ENCODE results near the gene MYLK. TPM values are rescaled to one million over a fixed set of nuclear protein-coding genes. Genes with fewer than 3 reads are reported as not detected.

MYLK gene
- total RNA-seq, 2 experiments from 2014 or later, result 0.11 TPM; not detected in 1

- no peak overlapping the region for H3K4me3 Mint-ChIP-seq
- no peaks in the 10 kb centered on the region for H3K36me3 Mint-ChIP-seq
- POLR2A ChIA-PET, result no interaction called here
- no peak overlapping the region for H3K27ac Mint-ChIP-seq
- H3K9me3 Mint-ChIP-seq, result no peaks in the 10 kb centered on the region
- DNase-seq (no peak), ATAC-seq (ENCODE audit: low read depth) (no peak)
- peaks cover 8% of the 10 kb centered on the region for H3K27me3 Mint-ChIP-seq
- no peaks in the 10 kb centered on the region for H3K4me1 Mint-ChIP-seq
These were observed 78.6 kb downstream of the MYLK start for GRCh38 chr3:123805504-123805903.

GRCh38 chr3:123805101-123805500 is 79.0 kb downstream of the MYLK start:
- Mint-ChIP-seq H3K27me3 (peaks cover 8% of the 10 kb centered on the region), H3K9me3 (no peaks in the 10 kb centered on the region), H3K27ac (no peak overlapping the region), H3K4me3 (no peak overlapping the region), H3K4me1 (no peaks in the 10 kb centered on the region), H3K36me3 (no peaks in the 10 kb centered on the region)
- DNase-seq (no peak), ATAC-seq (ENCODE audit: low read depth) (no peak)
- POLR2A ChIA-PET, result no interaction called here

- Mint-ChIP-seq H3K4me1 (no peaks in the 10 kb centered on the region), H3K4me3 (no peak overlapping the region), H3K36me3 (no peaks in the 10 kb centered on the region), H3K27me3 (peaks cover 8% of the 10 kb centered on the region), H3K27ac (no peak overlapping the region), H3K9me3 (no peaks in the 10 kb centered on the region)
- ATAC-seq (ENCODE audit: low read depth), result no peak
- no peak for DNase-seq
- POLR2A ChIA-PET, result no interaction called here
These were observed 79.5 kb downstream of the MYLK start for GRCh38 chr3:123804676-123805075.

GRCh38 chr3:123803521-123803920 is 80.6 kb downstream of the MYLK start:
- Mint-ChIP-seq H3K36me3 (no peaks in the 10 kb centered on the region), H3K27me3 (peaks cover 8% of the 10 kb centered on the region), H3K9me3 (no peaks in the 10 kb centered on the region), H3K4me3 (no peak overlapping the region), H3K27ac (no peak overlapping the region), H3K4me1 (no peaks in the 10 kb centered on the region)
- POLR2A ChIA-PET, result no interaction called here
- ATAC-seq (ENCODE audit: low read depth) (no peak), DNase-seq (no peak)

- no peaks in the 10 kb centered on the region for H3K9me3 Mint-ChIP-seq
- DNase-seq, result no peak
- H3K36me3 Mint-ChIP-seq, result no peaks in the 10 kb centered on the region
- ATAC-seq (ENCODE audit: low read depth), result no peak
- H3K4me1 Mint-ChIP-seq, result no peaks in the 10 kb centered on the region
- no peak overlapping the region for H3K27ac Mint-ChIP-seq
- POLR2A ChIA-PET, result no interaction called here
- peaks cover 8% of the 10 kb centered on the region for H3K27me3 Mint-ChIP-seq
- no peak overlapping the region for H3K4me3 Mint-ChIP-seq
These were observed 82.0 kb downstream of the MYLK start for GRCh38 chr3:123802007-123802625.

- ATAC-seq (ENCODE audit: low read depth), result no peak
- no peak for DNase-seq
- peaks cover 8% of the 10 kb centered on the region for H3K27me3 Mint-ChIP-seq
- no peaks in the 10 kb centered on the region for H3K36me3 Mint-ChIP-seq
- H3K4me3 Mint-ChIP-seq, result no peak overlapping the region
- no peaks in the 10 kb centered on the region for H3K4me1 Mint-ChIP-seq
- H3K27ac Mint-ChIP-seq, result no peak overlapping the region
- POLR2A ChIA-PET, result no interaction called here
- H3K9me3 Mint-ChIP-seq, result no peaks in the 10 kb centered on the region
These were observed 82.7 kb downstream of the MYLK start for GRCh38 chr3:123801474-123801873.

- Mint-ChIP-seq H3K36me3 (no peaks in the 10 kb centered on the region), H3K9me3 (no peaks in the 10 kb centered on the region), H3K27ac (no peak overlapping the region), H3K4me3 (no peak overlapping the region), H3K4me1 (no peaks in the 10 kb centered on the region), H3K27me3 (peaks cover 8% of the 10 kb centered on the region)
- POLR2A ChIA-PET, result no interaction called here
- DNase-seq (no peak), ATAC-seq (ENCODE audit: low read depth) (no peak)
These were observed 83.8 kb downstream of the MYLK start for GRCh38 chr3:123800362-123800682.

- DNase-seq (no peak), ATAC-seq (ENCODE audit: low read depth) (no peak)
- H3K4me3 Mint-ChIP-seq, result no peak overlapping the region
- H3K27me3 Mint-ChIP-seq, result peaks cover 8% of the 10 kb centered on the region
- no peaks in the 10 kb centered on the region for H3K36me3 Mint-ChIP-seq
- POLR2A ChIA-PET, result no interaction called here
- H3K27ac Mint-ChIP-seq, result no peak overlapping the region
- no peaks in the 10 kb centered on the region for H3K4me1 Mint-ChIP-seq
- no peaks in the 10 kb centered on the region for H3K9me3 Mint-ChIP-seq
These were observed 84.4 kb downstream of the MYLK start for GRCh38 chr3:123799544-123800361.

- POLR2A ChIA-PET, result no interaction called here
- H3K36me3 Mint-ChIP-seq, result no peaks in the 10 kb centered on the region
- no peaks in the 10 kb centered on the region for H3K4me1 Mint-ChIP-seq
- ATAC-seq (ENCODE audit: low read depth), result no peak
- DNase-seq, result no peak
- no peaks in the 10 kb centered on the region for H3K9me3 Mint-ChIP-seq
- H3K27ac Mint-ChIP-seq, result no peak overlapping the region
- peaks cover 6% of the 10 kb centered on the region for H3K27me3 Mint-ChIP-seq
- H3K4me3 Mint-ChIP-seq, result no peak overlapping the region
These were observed 85.6 kb downstream of the MYLK start for GRCh38 chr3:123798550-123798949.

GRCh38 chr3:123795471-123796251 is 88.5 kb downstream of the MYLK start:
- no peak for DNase-seq
- Mint-ChIP-seq H3K4me1 (no peaks in the 10 kb centered on the region), H3K4me3 (no peak overlapping the region), H3K36me3 (no peaks in the 10 kb centered on the region), H3K9me3 (no peaks in the 10 kb centered on the region), H3K27ac (no peak overlapping the region), H3K27me3 (peaks cover 6% of the 10 kb centered on the region)
- POLR2A ChIA-PET, result no interaction called here
- ATAC-seq (ENCODE audit: low read depth), result no peak

GRCh38 chr3:123793425-123793824 is 90.7 kb downstream of the MYLK start:
- Mint-ChIP-seq H3K4me3 (no peak overlapping the region), H3K4me1 (no peaks in the 10 kb centered on the region), H3K27me3 (peaks cover 6% of the 10 kb centered on the region), H3K36me3 (no peaks in the 10 kb centered on the region), H3K27ac (no peak overlapping the region), H3K9me3 (no peaks in the 10 kb centered on the region)
- DNase-seq, result no peak
- POLR2A ChIA-PET, result no interaction called here
- ATAC-seq (ENCODE audit: low read depth), result no peak

GRCh38 chr3:123792473-123793201 is 91.5 kb downstream of the MYLK start:
- Mint-ChIP-seq H3K4me3 (no peak overlapping the region), H3K27me3 (peaks cover 6% of the 10 kb centered on the region), H3K4me1 (no peaks in the 10 kb centered on the region), H3K36me3 (no peaks in the 10 kb centered on the region), H3K27ac (no peak overlapping the region), H3K9me3 (no peaks in the 10 kb centered on the region)
- POLR2A ChIA-PET, result no interaction called here
- no peak for ATAC-seq (ENCODE audit: low read depth)
- DNase-seq, result no peak

GRCh38 chr3:123791898-123792297 is 92.2 kb downstream of the MYLK start:
- no peak for DNase-seq
- Mint-ChIP-seq H3K27me3 (peaks cover 8% of the 10 kb centered on the region), H3K4me1 (no peaks in the 10 kb centered on the region), H3K27ac (no peak overlapping the region), H3K9me3 (no peaks in the 10 kb centered on the region), H3K36me3 (no peaks in the 10 kb centered on the region), H3K4me3 (no peak overlapping the region)
- ATAC-seq (ENCODE audit: low read depth), result no peak
- POLR2A ChIA-PET, result no interaction called here

Data from activated naive CD8-positive, alpha-beta T cell treated with anti-CD3 and anti-CD28 coated beads, Interleukin-2, amount 10 ng/mL, durations not matched to agents 7 days and 5 days (primary cell).